GM23248 (cell line): ENCODE data around the gene POLD3.

Experiments
- EZH2 ChIP-seq: fragments of 200-600 bp; sonication (generic); IDR thresholded peaks from 2 replicates; pipeline ENCODE4 v1.6.1; 2018; ENCODE audit warnings: antibody characterized with exemption, mild to moderate bottlenecking; ENCODE audit not compliant: insufficient read depth, poor library complexity, severe bottlenecking
- EZH2phosphoT487 ChIP-seq: fragments of 200-600 bp; sonication (generic); IDR thresholded peaks from 2 replicates; pipeline ENCODE4 v1.6.1; 2018; ENCODE audit warnings: antibody characterized with exemption, moderate library complexity, mild to moderate bottlenecking, low read depth; ENCODE audit not compliant: insufficient read depth

DNA sequence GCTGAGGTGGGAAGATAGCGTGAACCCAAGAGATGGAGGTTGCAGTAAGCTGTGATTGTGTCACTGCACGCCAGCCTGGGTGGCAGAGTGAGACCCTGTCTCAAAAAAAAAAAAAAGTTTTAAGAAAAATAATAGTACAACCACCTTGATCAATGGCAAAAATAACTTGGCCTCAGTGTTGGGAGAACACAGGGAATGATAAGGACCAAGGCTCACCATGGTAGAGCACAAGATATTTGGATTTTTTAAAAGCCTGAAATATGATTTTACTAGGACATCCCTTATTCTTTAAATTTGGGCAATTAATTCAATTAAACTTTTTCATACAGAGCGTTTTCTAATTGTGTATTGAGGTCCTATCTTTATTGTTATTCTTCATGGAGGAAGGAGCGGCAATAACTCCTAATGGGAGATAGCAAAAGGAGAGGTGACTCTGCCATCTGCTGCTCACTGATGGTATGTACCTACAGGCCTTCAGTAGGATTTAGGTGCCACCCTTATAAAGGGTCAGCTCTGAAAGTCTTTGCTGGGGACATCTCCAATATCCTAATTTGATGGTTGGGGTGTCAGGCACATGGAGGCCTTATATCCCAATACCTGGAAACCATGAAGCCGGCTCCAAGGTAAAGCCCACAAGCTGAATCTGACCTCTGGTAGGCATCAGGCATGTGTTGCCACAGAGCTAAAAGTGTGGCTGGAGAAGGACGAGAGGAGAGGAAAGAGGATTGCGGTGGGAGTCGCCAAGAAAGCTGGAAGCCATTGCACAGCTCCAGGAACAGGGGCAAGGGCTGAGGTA lies 21.9 kb upstream of the POLD3 start:
- TF ChIP-seq EZH2 (no peak), EZH2phosphoT487 (no peak)
